ENCODE results near the gene THOC1. TPM values are rescaled to one million over a fixed set of nuclear protein-coding genes. Genes with fewer than 3 reads are reported as not detected.

The THOC1 gene
- total and polyA plus RNA-seq, 2 donors (not counting 3 experiments of a cell fraction or from before 2014, with no cell fraction given), result 12.0 to 50.5 TPM

DNA sequence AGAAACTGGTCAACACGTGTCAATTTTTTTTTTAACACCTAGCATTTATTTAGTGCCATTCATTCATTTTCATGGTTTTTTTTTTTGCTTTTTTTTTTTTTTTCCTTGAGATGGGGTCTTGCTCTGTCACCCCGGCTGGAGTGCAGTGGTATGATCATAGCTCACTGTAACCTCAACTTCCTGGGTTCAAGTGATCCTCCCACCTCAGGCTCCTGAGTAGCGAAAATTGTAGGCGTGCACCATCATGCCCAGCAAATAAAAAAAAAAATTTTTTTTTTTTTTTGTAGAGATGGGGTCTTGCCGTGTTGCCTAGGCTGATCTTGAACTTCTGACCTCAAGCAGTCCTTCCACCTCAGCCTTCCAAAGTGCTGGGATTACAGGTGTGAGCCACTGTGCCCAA, 88.3 kb downstream of the THOC1 start:
- Histone ChIP-seq H3K9me1 (replicated peaks; ENCODE audit: control insufficient read depth, extremely low read depth, insufficient read depth, low read length) (no peaks in the 10 kb centered on the region), H3K27ac (ENCODE audit: insufficient read depth, low read depth, low read length) (no peak overlapping the region), H3K9me3 (replicated peaks; ENCODE audit: control insufficient read depth, insufficient read depth, low read length) (no peaks in the 10 kb centered on the region), H3K4me3 (replicated peaks in 1 of 3; ENCODE audit: insufficient read depth in 1 of 3, low read depth in 1 of 3, low read length in 3 of 3) (no peak overlapping the region), H3K4me2 (ENCODE audit: insufficient read depth, low read length) (no peak overlapping the region), H4K20me1 (replicated peaks; ENCODE audit: control insufficient read depth, extremely low read depth, insufficient read depth, low read length) (no peaks in the 10 kb centered on the region), H3K4me1 (ENCODE audit: control insufficient read depth, extremely low read depth, insufficient read depth, low read length) (peaks cover 4% of the 10 kb centered on the region), H3K79me2 (ENCODE audit: control insufficient read depth, insufficient read depth, low read length) (peaks cover 59% of the 10 kb centered on the region), H2AFZ (ENCODE audit: low read depth, low read length) (no peak overlapping the region), H3K27me3 (ENCODE audit: control insufficient read depth in 2 of 2, insufficient read depth in 2 of 2, low read length in 2 of 2) (no peaks in the 10 kb centered on the region), H3K9ac (replicated peaks; ENCODE audit: extremely low read depth, insufficient read depth, low read length) (no peak overlapping the region), H3K36me3 (ENCODE audit: control insufficient read depth in 2 of 2, extremely low read depth in 1 of 2, insufficient read depth in 2 of 2, low read length in 2 of 2) (peaks cover 4 to 18% of the 10 kb centered on the region in 2 experiments)
- DNase-seq (ENCODE audit: low read depth, low spot score) (no peak), FAIRE-seq (no peak)
- ChIA-PET POLR2A (interaction anchor here (0.6 kb wide), 1 partner anchor 441 kb away, joined by 3 read pairs; no protein-coding TSS in a partner anchor), CTCF (no interaction called here)
- no TSS peak for BruUV-seq (replicated peaks)
- TF ChIP-seq EZH2 (IDR thresholded peaks at IDR 0.05; ENCODE audit: borderline replicate concordance, low read depth, low read length, severe bottlenecking), result no peak
- TF ChIP-seq, protein P1, sequence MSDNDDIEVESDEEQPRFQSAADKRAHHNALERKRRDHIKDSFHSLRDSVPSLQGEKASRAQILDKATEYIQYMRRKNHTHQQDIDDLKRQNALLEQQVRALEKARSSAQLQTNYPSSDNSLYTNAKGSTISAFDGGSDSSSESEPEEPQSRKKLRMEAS (IDR thresholded peaks at IDR 0.05; ENCODE audit: insufficient read depth, insufficient read length), result no peak
- no peak for TF ChIP-seq FOS (IDR thresholded peaks at IDR 0.05; ENCODE audit: borderline replicate concordance, insufficient read depth, low read length)
- no peak for TF ChIP-seq GATA2 (IDR thresholded peaks at IDR 0.05; ENCODE audit: insufficient read depth, insufficient read length, low read depth, low read length)
- TF ChIP-seq, protein P2, sequence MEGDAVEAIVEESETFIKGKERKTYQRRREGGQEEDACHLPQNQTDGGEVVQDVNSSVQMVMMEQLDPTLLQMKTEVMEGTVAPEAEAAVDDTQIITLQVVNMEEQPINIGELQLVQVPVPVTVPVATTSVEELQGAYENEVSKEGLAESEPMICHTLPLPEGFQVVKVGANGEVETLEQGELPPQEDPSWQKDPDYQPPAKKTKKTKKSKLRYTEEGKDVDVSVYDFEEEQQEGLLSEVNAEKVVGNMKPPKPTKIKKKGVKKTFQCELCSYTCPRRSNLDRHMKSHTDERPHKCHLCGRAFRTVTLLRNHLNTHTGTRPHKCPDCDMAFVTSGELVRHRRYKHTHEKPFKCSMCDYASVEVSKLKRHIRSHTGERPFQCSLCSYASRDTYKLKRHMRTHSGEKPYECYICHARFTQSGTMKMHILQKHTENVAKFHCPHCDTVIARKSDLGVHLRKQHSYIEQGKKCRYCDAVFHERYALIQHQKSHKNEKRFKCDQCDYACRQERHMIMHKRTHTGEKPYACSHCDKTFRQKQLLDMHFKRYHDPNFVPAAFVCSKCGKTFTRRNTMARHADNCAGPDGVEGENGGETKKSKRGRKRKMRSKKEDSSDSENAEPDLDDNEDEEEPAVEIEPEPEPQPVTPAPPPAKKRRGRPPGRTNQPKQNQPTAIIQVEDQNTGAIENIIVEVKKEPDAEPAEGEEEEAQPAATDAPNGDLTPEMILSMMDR (IDR thresholded peaks at IDR 0.05; ENCODE audit: extremely low read depth in 1 of 2, insufficient read depth in 1 of 2, low read depth in 1 of 2, low read length in 2 of 2), result no peak
- no peak for TF ChIP-seq POLR2A (IDR thresholded peaks at IDR 0.05; ENCODE audit: low read depth, low read length)
- TF ChIP-seq JUN (IDR thresholded peaks at IDR 0.05; ENCODE audit: borderline replicate concordance, insufficient read depth, insufficient read length, low read depth), result no peak
- TF ChIP-seq MYC (IDR thresholded peaks at IDR 0.05; ENCODE audit: low read depth, low read length), result no peak
- TF ChIP-seq POLR2AphosphoS5 (IDR thresholded peaks at IDR 0.05; ENCODE audit: insufficient read depth, low read depth, low read length), result no peak
- dilution Hi-C loops (cut with MboI; ENCODE audit: extremely low pct_ligation_motif_present, low sequenced_read_pairs) (no loop called here), intact Hi-C loops (cut with micrococcal nuclease) (no loop called here)
